ENCODE results near the gene HIRA.
A peak's percentile ranks its signal among the peaks of the same experiment; 100 is the strongest.

HIRA gene, protein sequence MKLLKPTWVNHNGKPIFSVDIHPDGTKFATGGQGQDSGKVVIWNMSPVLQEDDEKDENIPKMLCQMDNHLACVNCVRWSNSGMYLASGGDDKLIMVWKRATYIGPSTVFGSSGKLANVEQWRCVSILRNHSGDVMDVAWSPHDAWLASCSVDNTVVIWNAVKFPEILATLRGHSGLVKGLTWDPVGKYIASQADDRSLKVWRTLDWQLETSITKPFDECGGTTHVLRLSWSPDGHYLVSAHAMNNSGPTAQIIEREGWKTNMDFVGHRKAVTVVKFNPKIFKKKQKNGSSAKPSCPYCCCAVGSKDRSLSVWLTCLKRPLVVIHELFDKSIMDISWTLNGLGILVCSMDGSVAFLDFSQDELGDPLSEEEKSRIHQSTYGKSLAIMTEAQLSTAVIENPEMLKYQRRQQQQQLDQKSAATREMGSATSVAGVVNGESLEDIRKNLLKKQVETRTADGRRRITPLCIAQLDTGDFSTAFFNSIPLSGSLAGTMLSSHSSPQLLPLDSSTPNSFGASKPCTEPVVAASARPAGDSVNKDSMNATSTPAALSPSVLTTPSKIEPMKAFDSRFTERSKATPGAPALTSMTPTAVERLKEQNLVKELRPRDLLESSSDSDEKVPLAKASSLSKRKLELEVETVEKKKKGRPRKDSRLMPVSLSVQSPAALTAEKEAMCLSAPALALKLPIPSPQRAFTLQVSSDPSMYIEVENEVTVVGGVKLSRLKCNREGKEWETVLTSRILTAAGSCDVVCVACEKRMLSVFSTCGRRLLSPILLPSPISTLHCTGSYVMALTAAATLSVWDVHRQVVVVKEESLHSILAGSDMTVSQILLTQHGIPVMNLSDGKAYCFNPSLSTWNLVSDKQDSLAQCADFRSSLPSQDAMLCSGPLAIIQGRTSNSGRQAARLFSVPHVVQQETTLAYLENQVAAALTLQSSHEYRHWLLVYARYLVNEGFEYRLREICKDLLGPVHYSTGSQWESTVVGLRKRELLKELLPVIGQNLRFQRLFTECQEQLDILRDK
- 8.7 to 11.8 reads per million in 2 donors for total RNA-seq

- peak; percentile 72 to 90 (median 78) for DNase-seq
Observed at GRCh38 chr22:19431649-19432132, at the start of gene HIRA. TSS of gene HIRA (minus strand) at chr22:19431733. CDS start at chr22:19431476, 257 bp downstream.

DNA sequence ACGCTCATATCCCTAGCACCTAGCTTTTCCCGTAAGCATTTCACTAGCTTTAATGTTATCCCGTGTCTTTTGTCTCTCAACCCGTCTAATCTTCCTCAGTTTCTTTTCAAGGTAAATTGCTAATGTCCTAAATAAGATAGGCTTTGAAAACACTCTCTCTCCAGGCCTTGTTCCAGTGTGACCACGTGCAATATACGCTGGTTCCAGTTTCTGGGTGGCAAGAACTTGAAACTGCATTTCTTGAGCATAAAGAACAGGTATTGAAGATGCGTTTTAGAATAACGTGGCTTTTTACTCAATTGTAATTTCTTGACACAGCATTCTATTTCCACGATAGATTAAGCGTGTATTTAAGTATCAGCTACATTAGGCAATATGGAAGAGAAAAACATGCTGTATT, 49.3 kb upstream of the HIRA start:
- DNase-seq: no peak

- no peak for DNase-seq
Observed at GRCh38 chr22:19480173-19480568, 48.6 kb upstream of the HIRA start.

GRCh38 chr22:19479355-19480172, 48.0 kb upstream of the HIRA start, which contains the start of gene CDC45:
TSS of gene CDC45 (plus strand) at chr22:19479920. CDS start at chr22:19479969, 49 bp downstream.
- peak; percentile 75 to 98 (median 91) for DNase-seq

GRCh38 chr22:19478901-19479354, 47.4 kb upstream of the HIRA start, which contains the start of gene UFD1:
TSS of gene UFD1 (minus strand) at chr22:19479193. CDS start at chr22:19479085, 108 bp downstream.
- DNase-seq: peak; percentile 62 to 90 (median 74)

DNA sequence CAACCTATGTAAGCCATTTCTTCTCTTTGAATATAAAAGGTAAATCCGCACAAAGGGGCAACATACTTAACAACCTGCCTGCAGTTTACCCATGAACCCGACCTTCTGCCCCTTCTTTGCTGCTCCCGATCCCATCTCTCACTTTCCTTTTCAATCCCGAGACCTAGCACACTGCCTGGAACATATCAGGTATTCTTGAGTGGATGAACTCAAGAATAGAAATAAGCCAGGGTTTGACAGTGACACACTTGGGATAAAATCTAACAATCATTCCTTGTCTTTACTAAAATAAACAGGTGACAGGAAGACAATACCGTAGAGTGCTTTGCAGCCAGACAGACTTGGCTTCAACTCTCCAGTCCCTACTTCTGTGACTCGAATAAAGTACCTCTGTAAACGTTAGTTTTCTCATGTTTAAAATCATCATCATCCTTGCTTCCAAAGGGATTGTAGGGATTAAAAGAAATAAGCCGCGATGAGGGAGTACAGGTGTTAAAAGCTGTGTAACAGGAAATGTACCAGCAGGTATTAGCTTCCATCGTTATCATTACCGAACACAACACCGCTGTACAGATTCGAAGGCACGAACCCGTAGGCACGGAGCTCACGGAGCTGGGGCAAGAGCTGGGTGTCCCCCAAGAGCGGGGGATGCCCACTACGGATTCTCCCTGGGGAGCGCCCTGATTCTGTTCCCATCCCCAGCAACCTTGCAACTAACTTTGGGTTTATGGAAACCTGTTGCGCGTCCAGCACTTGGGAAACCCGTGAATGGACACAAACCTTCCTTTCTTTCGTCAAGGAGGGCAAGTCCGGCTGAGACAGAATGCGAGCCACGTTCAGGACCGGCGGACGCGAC, 46.7 kb upstream of the HIRA start:
- DNase-seq: peak in 1 of 5 experiments; percentile 46

DNA sequence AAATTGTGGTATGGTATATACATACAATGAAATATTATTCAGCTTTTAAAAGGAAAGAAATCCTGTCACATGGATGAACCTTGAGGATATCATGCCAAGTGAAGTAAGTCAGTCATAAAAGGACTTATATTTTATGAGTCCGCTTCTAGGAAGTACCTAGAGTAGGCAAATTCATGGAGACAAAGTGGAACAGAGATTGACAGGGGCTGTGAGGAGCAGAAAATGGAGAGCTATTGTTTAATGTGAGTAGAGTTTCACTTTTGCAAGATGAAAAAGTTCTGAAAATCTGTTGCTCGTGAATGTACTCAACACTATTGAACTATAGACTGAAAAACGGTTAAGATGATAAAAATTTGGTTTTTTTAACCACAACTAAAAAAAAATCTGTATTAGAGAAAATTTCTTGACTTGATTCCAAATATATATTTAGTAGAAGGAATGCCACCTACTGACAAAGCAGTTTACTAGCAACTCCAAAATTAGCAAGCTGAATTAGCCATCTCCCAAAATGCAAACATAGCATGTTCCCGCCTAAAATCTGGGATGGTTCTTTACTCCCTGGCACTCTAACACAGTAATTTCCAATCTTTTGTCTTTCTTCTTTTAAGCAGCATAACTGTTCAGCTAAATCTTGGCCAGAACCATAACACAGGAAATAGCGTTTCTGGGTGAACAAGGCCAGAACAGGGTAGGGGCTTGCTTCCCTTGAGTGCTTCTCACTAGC, 46.0 kb upstream of the HIRA start:
- DNase-seq: peak in 1 of 5 experiments; percentile 38

DNA sequence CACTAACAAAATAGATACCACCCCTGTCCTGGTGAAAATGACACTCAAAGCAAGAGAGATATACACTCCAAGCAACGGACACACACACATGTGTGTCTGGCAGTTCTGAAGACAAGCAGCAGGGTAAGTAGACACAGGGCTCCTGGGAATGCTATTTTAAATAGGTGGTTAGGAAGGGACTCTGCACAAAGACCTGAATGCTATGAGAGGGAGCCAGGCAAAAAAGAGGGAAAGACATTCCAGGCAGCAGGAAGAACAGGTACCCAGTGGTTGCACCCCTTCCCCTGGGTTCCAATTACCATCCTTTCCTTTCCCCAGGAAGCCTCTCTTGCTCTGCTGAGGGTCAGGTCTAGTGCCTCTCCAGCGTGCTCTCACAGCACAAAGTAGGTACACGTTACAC, 44.5 kb upstream of the HIRA start:
- no peak for DNase-seq

DNA sequence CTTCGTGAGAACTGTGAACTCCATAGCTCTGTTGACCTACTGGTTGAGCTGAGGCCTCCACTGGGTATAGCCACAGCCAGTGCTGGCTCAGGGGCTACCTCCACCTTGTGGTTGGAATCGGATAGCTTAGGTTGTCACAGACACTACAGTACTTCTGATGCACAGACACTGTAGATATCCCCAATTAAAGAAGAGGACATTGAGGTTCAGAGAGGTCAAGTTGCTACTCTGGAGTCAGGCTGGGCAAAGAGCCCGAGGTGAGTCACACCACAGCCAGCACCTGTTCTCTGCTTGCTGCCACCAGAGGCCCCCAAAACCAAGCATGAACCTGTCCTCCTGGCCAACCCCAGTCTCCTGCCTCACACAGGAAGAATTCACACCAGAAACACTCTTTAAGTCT, 42.0 kb upstream of the HIRA start:
- no peak for DNase-seq

DNA sequence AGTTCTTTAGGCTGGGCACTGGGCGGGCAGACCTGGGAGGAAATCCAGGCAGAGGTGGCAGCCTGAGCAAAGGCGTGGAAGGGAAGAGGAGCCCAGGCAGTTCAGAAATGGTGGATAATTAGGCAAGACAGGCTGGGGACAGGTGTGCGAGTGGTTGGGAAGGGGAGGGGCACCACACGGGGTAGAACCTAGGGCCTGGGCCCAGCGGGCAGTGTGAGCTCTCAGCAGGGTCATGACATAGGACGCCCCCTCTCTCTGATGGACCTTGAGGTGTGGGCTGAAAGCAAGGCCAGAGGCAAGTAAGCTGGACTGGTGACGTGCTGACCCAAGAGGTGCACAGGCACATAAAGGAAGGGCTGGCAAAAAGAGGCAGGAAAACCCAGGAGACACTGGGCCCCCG, 40.7 kb upstream of the HIRA start:
- no peak for DNase-seq

DNA sequence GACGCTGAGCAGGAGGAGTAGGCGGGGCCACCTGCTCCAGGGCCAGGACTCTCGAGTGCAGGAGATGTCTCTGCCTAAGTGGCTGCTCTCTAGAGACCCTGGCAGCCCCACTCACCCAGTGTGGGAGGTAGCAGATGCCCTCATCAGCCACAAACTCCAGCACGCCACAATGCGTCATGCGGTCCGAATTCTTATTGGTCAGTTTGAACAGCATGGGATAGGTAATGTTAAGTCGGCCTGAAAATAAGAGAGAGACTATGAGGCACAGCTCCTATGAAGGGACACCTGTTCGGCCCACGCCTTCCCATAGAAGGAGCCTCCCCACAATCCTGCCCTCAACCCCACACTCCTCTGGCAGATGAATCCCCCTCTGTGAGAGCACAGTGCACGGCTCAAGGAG, 40.0 kb upstream of the HIRA start:
- DNase-seq: no peak

- DNase-seq: no peak
Observed at GRCh38 chr22:19470010-19470409, 38.5 kb upstream of the HIRA start.

DNA sequence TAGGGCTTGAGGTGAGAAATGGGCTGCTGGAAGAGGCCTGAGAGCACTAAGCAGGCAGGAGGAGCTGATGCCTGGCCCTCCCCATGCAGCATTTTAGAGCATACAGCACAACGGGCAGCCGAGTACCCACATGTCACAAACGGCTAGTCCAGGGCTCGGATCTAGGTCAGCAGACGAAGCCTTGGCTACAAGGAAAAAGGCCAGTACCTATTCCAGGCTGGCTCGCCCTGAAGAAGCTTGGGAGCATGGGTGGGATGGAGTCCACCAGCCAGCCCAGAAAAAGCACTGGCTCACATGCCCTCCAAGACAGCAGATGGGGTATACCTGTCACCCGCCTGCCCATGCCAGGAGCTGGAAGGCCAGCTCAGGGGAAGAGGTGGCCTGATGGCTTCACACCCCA, 37.9 kb upstream of the HIRA start:
- no peak for DNase-seq

- DNase-seq: no peak
Observed at GRCh38 chr22:19467912-19468311, 36.4 kb upstream of the HIRA start.

GRCh38 chr22:19466848-19467752, 35.6 kb upstream of the HIRA start:
- DNase-seq: no peak

DNA sequence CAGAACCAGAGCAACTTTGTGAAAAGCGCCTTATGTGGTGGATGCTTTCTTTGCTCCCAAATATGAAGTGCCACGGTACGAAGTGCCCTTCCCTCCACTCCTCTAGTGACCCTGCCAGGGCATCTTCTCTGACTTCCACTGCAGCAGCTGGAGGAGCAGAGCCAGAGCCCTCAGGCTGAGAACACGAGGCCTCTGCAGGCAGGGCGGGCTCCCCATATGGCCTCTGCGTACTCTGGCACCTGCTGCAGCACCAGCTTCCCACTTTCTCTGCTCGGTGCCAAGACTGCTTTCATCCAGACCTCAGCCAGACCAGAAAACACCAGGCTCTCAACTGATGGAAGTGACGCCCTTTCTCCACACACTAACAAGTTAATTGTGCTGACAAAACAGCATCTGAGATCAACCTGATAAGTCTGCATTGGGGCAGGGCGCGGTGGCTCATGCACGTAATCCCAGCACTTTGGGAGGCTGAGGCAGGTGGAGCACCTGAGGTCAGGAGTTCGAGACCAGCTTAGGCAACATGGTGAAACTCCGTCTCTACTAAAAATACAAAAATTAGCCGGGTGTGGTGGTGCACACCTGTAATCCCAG, 34.7 kb upstream of the HIRA start:
- DNase-seq: no peak

GRCh38 chr22:19464975-19465374, 33.4 kb upstream of the HIRA start:
- DNase-seq: no peak

DNA sequence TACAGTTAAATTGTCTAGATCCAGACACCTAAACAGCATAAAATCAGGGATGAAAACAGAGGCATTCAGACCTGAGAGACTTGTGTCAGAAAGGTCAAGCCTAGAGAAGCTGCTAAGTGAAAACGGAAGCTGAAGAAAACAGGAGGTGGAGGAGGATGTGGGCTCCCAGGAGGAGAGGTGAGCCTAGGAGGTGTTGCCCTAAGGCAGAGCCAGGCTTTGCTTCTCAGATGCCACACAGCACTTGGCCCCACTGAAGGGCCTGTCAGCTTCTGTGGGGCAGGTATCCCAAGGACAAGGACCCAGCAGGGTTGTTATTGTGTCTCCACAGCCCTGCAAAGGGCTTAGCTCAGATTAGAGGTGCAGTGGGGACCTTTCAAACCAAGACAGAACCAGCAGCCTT, 33.0 kb upstream of the HIRA start:
- DNase-seq: no peak
